ENCODE measurements around the gene RAC2.

- TF ChIP-seq CTCF (IDR thresholded peaks at IDR 0.05; ENCODE audit: poor library complexity) (no peak), EZH2 (IDR thresholded peaks at IDR 0.05; ENCODE audit: borderline replicate concordance) (no peak)
Measured at GRCh38 chr22:37262346-37262745, 18.3 kb upstream of the RAC2 start.
